K562 (cell line): ENCODE measurements around the gene ETHE1. TPM values are rescaled to one million over a fixed set of nuclear protein-coding genes. Genes with fewer than 3 reads are reported as not detected.
A peak's percentile ranks its signal among the peaks of the same experiment; 100 is the strongest.

ENCODE experiments used
- CC2D1A ChIP-seq: fragments of 450-650 bp; IDR thresholded peaks from 2 replicates; pipeline ENCODE4 v1.6.1; 2017; ENCODE audit warnings: mild to moderate bottlenecking
- DIDO1 ChIP-seq: fragments of 450-650 bp; IDR thresholded peaks from 2 replicates; pipeline ENCODE4 v1.6.1; 2016; ENCODE audit warnings: low read depth, missing biosample characterization, missing genetic modification characterization
- ESRRB ChIP-seq: fragments of 250-450 bp; sonication (Bioruptor Pico); IDR thresholded peaks from 2 replicates; pipeline ENCODE4 v1.5.0; 2020; ENCODE audit warnings: mild to moderate bottlenecking, moderate library complexity, borderline replicate concordance
- ETV1 ChIP-seq: fragments of 450-650 bp; conservative IDR thresholded peaks from 2 replicates; pipeline ENCODE4 v1.6.1; 2016; ENCODE audit warnings: missing genetic modification characterization, control low read depth, low read depth, missing compliant biosample characterization
- HMG20B ChIP-seq: fragments of 250-450 bp; sonication (Bioruptor Pico); IDR thresholded peaks from 2 replicates; pipeline ENCODE4 v1.5.0; 2021; ENCODE audit warnings: mild to moderate bottlenecking
- HNRNPLL ChIP-seq: fragments of 200-400 bp; formaldehyde crosslinking; IDR thresholded peaks from 2 replicates; pipeline ENCODE4 v1.6.1; 2017; ENCODE audit warnings: low read length, low read depth, mild to moderate bottlenecking; ENCODE audit not compliant: poor library complexity, severe bottlenecking
- MAFK ChIP-seq: IDR thresholded peaks from 2 replicates; pipeline ENCODE4 v1.6.1; 2011; ENCODE audit warnings: low read length, improper control_type of control experiment
- MYC ChIP-seq, 2 experiments: fragments of 250-450 bp in 1 of 2; sonication (Bioruptor Pico) in 1 of 2; IDR thresholded peaks; 2 replicates each; pipeline versions ENCODE4 v1.5.1 to v1.6.1; 2012 to 2021; ENCODE audit warnings: low read depth in 2 of 2, borderline replicate concordance in 1 of 2, improper control_type of control experiment in 1 of 2, low read length in 1 of 2, mild to moderate bottlenecking in 1 of 2, moderate library complexity in 1 of 2
- NCOA1 ChIP-seq: fragments of 450-650 bp; IDR thresholded peaks from 2 replicates; pipeline ENCODE4 v1.6.1; 2016; ENCODE audit warnings: low read depth
- PHF8 ChIP-seq: fragments of 200-600 bp; sonication (generic); IDR thresholded peaks from 2 replicates; pipeline ENCODE4 v1.6.1; 2012; ENCODE audit warnings: mixed run types, mild to moderate bottlenecking, inconsistent platforms, low read length, moderate library complexity, borderline replicate concordance
- POLR2G ChIP-seq: fragments of 200-400 bp; formaldehyde crosslinking; IDR thresholded peaks from 2 replicates; pipeline ENCODE4 v1.6.1; 2017; ENCODE audit warnings: low read depth, mild to moderate bottlenecking, antibody characterized with exemption, low read length, moderate library complexity
- POLR2H ChIP-seq: IDR thresholded peaks from 2 replicates; pipeline ENCODE4 v1.6.1; 2016; ENCODE audit warnings: missing genetic modification characterization, low read depth, mild to moderate bottlenecking, control low read depth, missing compliant biosample characterization, moderate library complexity
- SIN3B ChIP-seq: fragments of 450-650 bp; IDR thresholded peaks from 2 replicates; pipeline ENCODE4 v1.6.1; 2017; ENCODE audit warnings: low read depth, mild to moderate bottlenecking, moderate library complexity
- ZNF124 ChIP-seq: sonication (generic); formaldehyde crosslinking; IDR thresholded peaks from 2 replicates; pipeline ENCODE4 v1.8.1; 2022; ENCODE audit warnings: missing genetic modification reagents
- ZNF146 ChIP-seq: IDR thresholded peaks from one replicate; pipeline ENCODE4 v1.6.1; 2018; ENCODE audit warnings: missing compliant biosample characterization; ENCODE audit not compliant: unreplicated experiment
- ZNF431 ChIP-seq: sonication (generic); formaldehyde crosslinking; IDR thresholded peaks from 2 replicates; pipeline ENCODE4 v1.8.0; 2022; ENCODE audit warnings: mild to moderate bottlenecking, missing genetic modification reagents
- polyA plus RNA-seq, 8 experiments: library from polyadenylated mRNA; depleted of rRNA in 4 of 8; stranded (reverse) in 5 of 8; unstranded in 3 of 8; fragments of >200 nt; fragmentation: Nextera tagmentation in 2 of 8; fragmentation: Illumina TruSeq in 1 of 8; extraction: Ambion mirVana in 2 of 8; extraction: Trizol in 1 of 8; gene quantifications; 2 replicates each; pipeline versions ENCODE4 v1.2.1 to v1.2.3, GENCODE V29; 2011 to 2014; ENCODE audit warnings: inconsistent platforms in 1 of 8, missing spikeins in 1 of 8
- total RNA-seq, 7 experiments: library from RNA; depleted of rRNA in 6 of 7; stranded (reverse); fragments of >200 nt in 6 of 7; fragmentation: Illumina TruSeq in 2 of 7; extraction: Trizol in 2 of 7; gene quantifications; 2 replicates each; pipeline versions ENCODE4 v1.2.1 to v1.2.3, GENCODE V29; 2011 to 2021; ENCODE audit warnings: low replicate concordance in 1 of 7
- TF ChIP-seq, protein P1 (sequence below): fragments of 200-400 bp; formaldehyde crosslinking; IDR thresholded peaks from 2 replicates; pipeline ENCODE4 v1.6.1; 2017; ENCODE audit warnings: mild to moderate bottlenecking, low read depth, low read length, moderate library complexity
- TF ChIP-seq, protein P2 (sequence below): IDR thresholded peaks from 3 replicates; pipeline ENCODE4 v1.6.1; 2011; ENCODE audit warnings: borderline replicate concordance, mild to moderate bottlenecking, moderate library complexity; ENCODE audit not compliant: insufficient read length; ENCODE audit errors: extremely low read depth
- TF ChIP-seq, protein P3 (sequence below), 2 experiments: IDR thresholded peaks in 1 of 2; conservative IDR thresholded peaks in 1 of 2; 2 replicates each; pipeline ENCODE4 v1.6.1; 2016; ENCODE audit warnings: low read depth in 2 of 2, mild to moderate bottlenecking in 1 of 2, missing compliant biosample characterization in 1 of 2, missing genetic modification characterization in 1 of 2, moderate library complexity in 1 of 2

Gene ETHE1
- total and polyA plus RNA-seq, 9 of the 15 experiments (the other 6 are each of a cell fraction or from before 2014, with no cell fraction given): 2.9 to 21.0 (median 10.2) TPM

DNA sequence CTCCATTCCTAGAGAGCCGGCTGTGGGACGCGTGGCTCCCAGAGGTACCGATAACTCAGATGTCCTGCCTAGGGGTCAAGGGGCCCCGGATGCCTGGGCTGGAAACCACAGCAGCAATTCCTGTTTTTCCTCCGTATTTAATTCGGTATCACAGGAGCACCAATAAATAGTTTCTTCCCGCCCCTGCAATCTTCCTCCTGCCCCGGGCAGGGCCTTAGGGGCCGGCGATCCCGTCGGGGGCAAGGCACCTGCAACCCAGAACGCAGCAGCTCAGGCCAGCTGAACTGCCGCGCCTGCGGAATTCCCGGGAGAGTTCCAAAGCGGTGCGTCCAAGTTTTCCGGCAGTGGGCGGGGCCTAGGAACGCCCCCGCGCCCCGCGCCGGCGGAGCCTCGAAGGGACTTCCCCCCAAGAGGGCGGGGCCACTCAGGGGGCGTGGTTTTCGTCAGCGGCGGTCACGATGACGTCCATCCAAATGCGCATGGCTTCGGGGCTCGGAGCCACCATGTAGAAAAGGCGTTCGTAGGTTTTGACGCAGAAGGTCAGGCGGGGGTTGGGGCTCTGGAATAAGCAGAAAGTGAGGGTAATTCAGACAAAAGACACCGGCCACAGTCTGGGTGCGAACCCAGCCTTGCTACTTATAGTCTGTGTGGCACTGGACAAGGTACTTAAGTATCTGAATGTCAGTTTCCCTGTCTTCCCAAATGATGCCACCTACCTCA is 51.9 kb downstream of the ETHE1 start (continued):
- TF ChIP-seq SIN3B: no peak
- TF ChIP-seq ZNF124 (CRISPR knock-in tag): no peak
- TF ChIP-seq NCOA1: no peak
- no peak for TF ChIP-seq ZNF146 (CRISPR knock-in tag)
- TF ChIP-seq, protein P1, sequence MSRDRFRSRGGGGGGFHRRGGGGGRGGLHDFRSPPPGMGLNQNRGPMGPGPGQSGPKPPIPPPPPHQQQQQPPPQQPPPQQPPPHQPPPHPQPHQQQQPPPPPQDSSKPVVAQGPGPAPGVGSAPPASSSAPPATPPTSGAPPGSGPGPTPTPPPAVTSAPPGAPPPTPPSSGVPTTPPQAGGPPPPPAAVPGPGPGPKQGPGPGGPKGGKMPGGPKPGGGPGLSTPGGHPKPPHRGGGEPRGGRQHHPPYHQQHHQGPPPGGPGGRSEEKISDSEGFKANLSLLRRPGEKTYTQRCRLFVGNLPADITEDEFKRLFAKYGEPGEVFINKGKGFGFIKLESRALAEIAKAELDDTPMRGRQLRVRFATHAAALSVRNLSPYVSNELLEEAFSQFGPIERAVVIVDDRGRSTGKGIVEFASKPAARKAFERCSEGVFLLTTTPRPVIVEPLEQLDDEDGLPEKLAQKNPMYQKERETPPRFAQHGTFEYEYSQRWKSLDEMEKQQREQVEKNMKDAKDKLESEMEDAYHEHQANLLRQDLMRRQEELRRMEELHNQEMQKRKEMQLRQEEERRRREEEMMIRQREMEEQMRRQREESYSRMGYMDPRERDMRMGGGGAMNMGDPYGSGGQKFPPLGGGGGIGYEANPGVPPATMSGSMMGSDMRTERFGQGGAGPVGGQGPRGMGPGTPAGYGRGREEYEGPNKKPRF: no peak
- TF ChIP-seq, protein P2, sequence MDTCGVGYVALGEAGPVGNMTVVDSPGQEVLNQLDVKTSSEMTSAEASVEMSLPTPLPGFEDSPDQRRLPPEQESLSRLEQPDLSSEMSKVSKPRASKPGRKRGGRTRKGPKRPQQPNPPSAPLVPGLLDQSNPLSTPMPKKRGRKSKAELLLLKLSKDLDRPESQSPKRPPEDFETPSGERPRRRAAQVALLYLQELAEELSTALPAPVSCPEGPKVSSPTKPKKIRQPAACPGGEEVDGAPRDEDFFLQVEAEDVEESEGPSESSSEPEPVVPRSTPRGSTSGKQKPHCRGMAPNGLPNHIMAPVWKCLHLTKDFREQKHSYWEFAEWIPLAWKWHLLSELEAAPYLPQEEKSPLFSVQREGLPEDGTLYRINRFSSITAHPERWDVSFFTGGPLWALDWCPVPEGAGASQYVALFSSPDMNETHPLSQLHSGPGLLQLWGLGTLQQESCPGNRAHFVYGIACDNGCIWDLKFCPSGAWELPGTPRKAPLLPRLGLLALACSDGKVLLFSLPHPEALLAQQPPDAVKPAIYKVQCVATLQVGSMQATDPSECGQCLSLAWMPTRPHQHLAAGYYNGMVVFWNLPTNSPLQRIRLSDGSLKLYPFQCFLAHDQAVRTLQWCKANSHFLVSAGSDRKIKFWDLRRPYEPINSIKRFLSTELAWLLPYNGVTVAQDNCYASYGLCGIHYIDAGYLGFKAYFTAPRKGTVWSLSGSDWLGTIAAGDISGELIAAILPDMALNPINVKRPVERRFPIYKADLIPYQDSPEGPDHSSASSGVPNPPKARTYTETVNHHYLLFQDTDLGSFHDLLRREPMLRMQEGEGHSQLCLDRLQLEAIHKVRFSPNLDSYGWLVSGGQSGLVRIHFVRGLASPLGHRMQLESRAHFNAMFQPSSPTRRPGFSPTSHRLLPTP: no peak
- no peak for TF ChIP-seq ESRRB
- no peak for TF ChIP-seq DIDO1
- TF ChIP-seq, protein P3, sequence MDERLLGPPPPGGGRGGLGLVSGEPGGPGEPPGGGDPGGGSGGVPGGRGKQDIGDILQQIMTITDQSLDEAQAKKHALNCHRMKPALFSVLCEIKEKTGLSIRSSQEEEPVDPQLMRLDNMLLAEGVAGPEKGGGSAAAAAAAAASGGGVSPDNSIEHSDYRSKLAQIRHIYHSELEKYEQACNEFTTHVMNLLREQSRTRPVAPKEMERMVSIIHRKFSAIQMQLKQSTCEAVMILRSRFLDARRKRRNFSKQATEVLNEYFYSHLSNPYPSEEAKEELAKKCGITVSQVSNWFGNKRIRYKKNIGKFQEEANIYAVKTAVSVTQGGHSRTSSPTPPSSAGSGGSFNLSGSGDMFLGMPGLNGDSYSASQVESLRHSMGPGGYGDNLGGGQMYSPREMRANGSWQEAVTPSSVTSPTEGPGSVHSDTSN (CRISPR knock-in tag; IDR thresholded peaks at IDR 0.05; ENCODE audit: low read depth): 0 out of 2 replicates have a peak, but pooled peaks have one; percentile 13
- TF ChIP-seq, protein P3 (tag; conservative IDR thresholded peaks at IDR 0.05; ENCODE audit: low read depth): peak; percentile 41; the same call in 1 of the 2 replicates
- no peak for TF ChIP-seq ZNF431
- no peak for TF ChIP-seq HMG20B (CRISPR knock-in tag)
- 0 out of 2 replicates have a peak, but pooled peaks have one; percentile 1 for TF ChIP-seq MAFK
- TF ChIP-seq HNRNPLL: peak; percentile 16
- TF ChIP-seq ETV1 (tag): 0 out of 2 replicates have a peak, but pooled peaks have one; percentile 5
- no peak for TF ChIP-seq CC2D1A
- TF ChIP-seq POLR2H (tag): 0 out of 2 replicates have a peak, but pooled peaks have one; percentile 36
- peak; percentile 78 for TF ChIP-seq MYC (IDR thresholded peaks at IDR 0.05; ENCODE audit: low read depth, low read length)
- TF ChIP-seq MYC (CRISPR knock-in tag; IDR thresholded peaks at IDR 0.05; ENCODE audit: borderline replicate concordance, low read depth): no peak
- peak; percentile 79; the same call in 1 of the 2 replicates for TF ChIP-seq PHF8
- peak; percentile 82 for TF ChIP-seq POLR2G
